B cell (primary cell): ENCODE measurements around the gene DHX38. TPM values are rescaled to one million over a fixed set of nuclear protein-coding genes. Genes with fewer than 3 reads are reported as not detected.

Experiments used
- ATAC-seq: fragments of 200-7000 bp; cut with Tn5 transposase; one replicate; pipeline ENCODE4 v1.10.0; 2021; ENCODE audit warnings: low read depth, mild to moderate bottlenecking, moderate number of reproducible peaks, moderate library complexity
- CTCF ChIA-PET: fragments of 350-600 bp; sonication (Branson Sonifier 250); formaldehyde crosslinking; loops from one replicate; lab custom pipeline; 2021; ENCODE audit warnings: antibody characterized with exemption, inconsistent platforms; lab: Charles Lee
- POLR2A ChIA-PET: fragments of 350-600 bp; sonication (Branson Sonifier 250); formaldehyde crosslinking; loops from one replicate; lab custom pipeline; 2021; ENCODE audit warnings: antibody characterized with exemption; lab: Charles Lee
- DNase-seq: peaks from one replicate; pipeline ENCODE4 v3.0.0; 2013
- H2AFZ ChIP-seq: 2 replicates; pipeline ENCODE4 v1.6.1; 2012; ENCODE audit warnings: mild to moderate bottlenecking, low read depth, low read length; ENCODE audit not compliant: insufficient read depth, poor library complexity, severe bottlenecking
- H3K27ac ChIP-seq, 2 donors: 1 replicate in 1 of 2; 2 replicates in 1 of 2; pipeline ENCODE4 v1.5.1; 2012 to 2013; ENCODE audit warnings: low read length in 2 of 2, mild to moderate bottlenecking in 2 of 2, moderate library complexity in 1 of 2
- H3K27me3 ChIP-seq, 4 experiments: fragments of 200-600 bp in 1 of 4; sonication (generic) in 1 of 4; replicated peaks in 1 of 4; 1 replicate in 2 of 4; 2 replicates in 2 of 4; pipeline versions ENCODE4 v1.6.1 to v1.7.0; 2013 to 2016; ENCODE audit warnings: low read length in 3 of 4, mild to moderate bottlenecking in 2 of 4, mixed read lengths in 1 of 4, moderate library complexity in 1 of 4; ENCODE audit not compliant: insufficient read depth in 4 of 4, control insufficient read depth in 3 of 4; ENCODE audit errors: control extremely low read depth in 1 of 4
- H3K36me3 ChIP-seq, 2 experiments: replicated peaks in 1 of 2; 1 replicate in 1 of 2; 2 replicates in 1 of 2; pipeline versions ENCODE4 v1.6.1 to v1.7.1; 2013; ENCODE audit warnings: low read length in 1 of 2; ENCODE audit not compliant: insufficient read depth in 2 of 2, control insufficient read depth in 1 of 2; ENCODE audit errors: control extremely low read depth in 1 of 2, extremely low read depth in 1 of 2
- H3K4me1 ChIP-seq, 2 donors: fragments of 200-600 bp in 1 of 2; sonication (generic) in 1 of 2; 1 replicate in 1 of 2; 2 replicates in 1 of 2; pipeline versions ENCODE4 v1.5.1 to v1.6.1; 2013 to 2017; ENCODE audit warnings: low read length in 2 of 2; ENCODE audit not compliant: control insufficient read depth in 2 of 2, insufficient read depth in 2 of 2
- H3K4me2 ChIP-seq: replicated peaks from 2 replicates; pipeline ENCODE3; 2012; ENCODE audit warnings: mild to moderate bottlenecking, low read depth, low read length; ENCODE audit not compliant: poor library complexity, severe bottlenecking
- H3K4me3 ChIP-seq, 5 experiments: fragments of 200-600 bp in 1 of 5; sonication (generic) in 1 of 5; 1 replicate in 3 of 5; 2 replicates in 2 of 5; pipeline versions ENCODE4 v1.5.1 to v1.7.0; 2011 to 2016; ENCODE audit warnings: low read length in 4 of 5, mild to moderate bottlenecking in 4 of 5, low read depth in 2 of 5, control low read depth in 1 of 5, moderate library complexity in 1 of 5; ENCODE audit not compliant: insufficient read depth in 1 of 5; ENCODE audit errors: control extremely low read depth in 1 of 5, extremely low read depth in 1 of 5
- H3K79me2 ChIP-seq: fragments of 200-600 bp; sonication (generic); one replicate; pipeline ENCODE4 v1.6.0; 2016; ENCODE audit warnings: low read length; ENCODE audit not compliant: control insufficient read depth, insufficient read depth
- H3K9ac ChIP-seq: fragments of 200-600 bp; sonication (generic); 2 replicates; pipeline ENCODE4 v1.6.1; 2017; ENCODE audit warnings: mild to moderate bottlenecking, low read length, moderate library complexity
- H3K9me3 ChIP-seq, 3 donors: one replicate each; pipeline versions ENCODE4 v1.6.1 to v1.7.1; 2013; ENCODE audit warnings: low read length in 2 of 3; ENCODE audit not compliant: control insufficient read depth in 2 of 3, insufficient read depth in 1 of 3; ENCODE audit errors: control extremely low read depth in 1 of 3
- H4K20me1 ChIP-seq: 2 replicates; pipeline ENCODE4 v1.6.0; 2012; ENCODE audit warnings: mild to moderate bottlenecking, low read length; ENCODE audit not compliant: insufficient read depth, control insufficient read depth, poor library complexity, severe bottlenecking
- H3K27ac Mint-ChIP-seq: one replicate; pipeline ENCODE4 v1.8.0; 2021; ENCODE audit warnings: mixed read lengths
- H3K27me3 Mint-ChIP-seq: one replicate; pipeline ENCODE4 v1.8.0; 2021; ENCODE audit warnings: mixed read lengths
- H3K4me1 Mint-ChIP-seq: one replicate; pipeline ENCODE4 v1.8.0; 2021; ENCODE audit warnings: mixed read lengths
- H3K4me3 Mint-ChIP-seq: one replicate; pipeline ENCODE4 v1.8.0; 2021; ENCODE audit warnings: mixed read lengths
- H3K9me3 Mint-ChIP-seq: one replicate; pipeline ENCODE4 v1.8.0; 2022; ENCODE audit warnings: mixed read lengths; ENCODE audit not compliant: insufficient read depth
- CTCF ChIP-seq: fragments of 200-600 bp; IDR thresholded peaks from one replicate; pipeline ENCODE4 v1.8.0; 2022; ENCODE audit warnings: antibody characterized with exemption, mild to moderate bottlenecking
- EZH2 ChIP-seq: IDR thresholded peaks from 2 replicates; pipeline ENCODE4 v1.6.1; 2012; ENCODE audit warnings: borderline replicate concordance, low read depth, mild to moderate bottlenecking, moderate library complexity, low read length; ENCODE audit not compliant: insufficient read depth, poor library complexity, severe bottlenecking
- WGBS: methylation state at CpG from one replicate; pipeline ENCODE4 v1.1.5; 2013; ENCODE audit warnings: missing lambda C conversion rate; ENCODE audit not compliant: insufficient coverage; 5-methylcytosine and 5-hydroxymethylcytosine counted together
- intact Hi-C: fragments of 100-400 bp; cut with micrococcal nuclease; formaldehyde crosslinking; loops from one replicate; pipeline ENCODE4 v1.10.0; 2022
- polyA plus RNA-seq: library from polyadenylated mRNA; depleted of rRNA; stranded (reverse); fragments of >200 nt; gene quantifications from 2 replicates; pipeline ENCODE4 v1.2.3, GENCODE V29; 2012
- total RNA-seq, 2 donors: library from RNA; stranded (reverse); fragments of 120-200 nt in 1 of 2; gene quantifications; 1 replicate in 1 of 2; 2 replicates in 1 of 2; pipeline versions ENCODE4 v1.2.3 to v1.2.4, GENCODE V29; 2013 to 2022

DHX38 gene
- total and polyA plus RNA-seq, 2 donors (not counting 1 experiment from before 2014, with no cell fraction given) = 98.2 to 114 TPM

- Mint-ChIP-seq H3K27ac (no peak overlapping the region), H3K4me1 (no peaks in the 10 kb centered on the region), H3K9me3 (peaks cover 3% of the 10 kb centered on the region), H3K4me3 (no peak overlapping the region), H3K27me3 (no peaks in the 10 kb centered on the region)
- DNase-seq (no peak), ATAC-seq (no peak)
- Histone ChIP-seq H3K4me2 (no peak overlapping the region), H3K9me3 (peaks cover 4 to 10% (median 9%) of the 10 kb centered on the region in 3 donors), H3K4me1 (no peaks in the 10 kb centered on the region), H2AFZ (no peak overlapping the region), H3K9ac (no peak overlapping the region), H3K4me3 (no peak overlapping the region), H3K79me2 (no peaks in the 10 kb centered on the region), H3K36me3 (peaks cover 15 to 38% of the 10 kb centered on the region in 2 experiments), H4K20me1 (no peaks in the 10 kb centered on the region), H3K27ac (no peak overlapping the region), H3K27me3 (no peaks in the 10 kb centered on the region)
- POLR2A ChIA-PET = no interaction called here
- no peak for TF ChIP-seq CTCF
- no peak for TF ChIP-seq EZH2
- CTCF ChIA-PET = interaction anchor here (1.0 kb wide), 1 partner anchor 15 kb away, joined by 4 read pairs; no protein-coding TSS in a partner anchor
- intact Hi-C loops = no loop called here
- WGBS = 100% methylated on average over 1 of the region's 3 CpGs
Measured at GRCh38 chr16:72083778-72084404, 9.8 kb upstream of the DHX38 start.

DNA sequence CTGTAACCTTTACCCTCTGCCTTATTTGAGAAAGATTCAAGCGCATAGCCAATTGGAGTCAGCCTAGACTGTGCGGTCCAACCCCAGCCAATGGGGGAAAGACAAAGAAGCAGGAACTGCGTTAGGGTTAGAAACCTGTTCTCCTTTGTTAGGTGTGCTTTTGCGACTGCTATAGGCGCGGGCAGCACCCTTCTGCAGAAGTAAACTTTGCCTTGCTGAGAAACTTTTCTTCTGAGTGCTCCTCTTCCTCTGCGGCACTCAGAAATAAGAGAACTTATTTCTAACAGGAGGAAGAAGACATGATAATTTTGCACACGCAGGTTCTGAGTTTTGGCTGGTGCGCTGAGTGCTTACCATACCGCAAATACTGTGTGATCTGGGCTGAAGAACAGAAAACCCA is 9.2 kb upstream of the DHX38 start:
- Mint-ChIP-seq H3K9me3 (peaks cover 3% of the 10 kb centered on the region), H3K4me1 (no peaks in the 10 kb centered on the region), H3K4me3 (no peak overlapping the region), H3K27ac (no peak overlapping the region), H3K27me3 (no peaks in the 10 kb centered on the region)
- no peak for ATAC-seq
- peaks cover 16 to 42% of the 10 kb centered on the region in 2 experiments for H3K36me3 ChIP-seq
- TF ChIP-seq EZH2 = no peak
- TF ChIP-seq CTCF = no peak
- no peak for DNase-seq
- H3K4me3 ChIP-seq = no peak overlapping the region
- H3K9ac ChIP-seq = no peak overlapping the region
- H4K20me1 ChIP-seq = no peaks in the 10 kb centered on the region
- no peak overlapping the region for H3K27ac ChIP-seq
- no peaks in the 10 kb centered on the region for H3K79me2 ChIP-seq
- peaks cover 4 to 10% (median 9%) of the 10 kb centered on the region in 3 donors for H3K9me3 ChIP-seq
- ChIA-PET CTCF (no interaction called here), POLR2A (no interaction called here)
- H3K27me3 ChIP-seq = no peaks in the 10 kb centered on the region
- no peak overlapping the region for H3K4me2 ChIP-seq
- no peak overlapping the region for H2AFZ ChIP-seq
- intact Hi-C loops = no loop called here
- WGBS = 100% methylated on average over 3 of the region's 10 CpGs
- no peaks in the 10 kb centered on the region for H3K4me1 ChIP-seq
